Activated naive CD4-positive, alpha-beta T cell treated with anti-CD3 and anti-CD28 coated beads for 36 hours (primary cell): ENCODE data around the gene KISS1R. TPM values are rescaled to one million over a fixed set of nuclear protein-coding genes. Genes with fewer than 3 reads are reported as not detected.
"Not testable (repeated sequence)": the region's sequence is repeated elsewhere in the genome, so short reads cannot be mapped to it uniquely, and the experiment has no call there.

ENCODE experiments used
- CTCF ChIA-PET: fragments of 350-600 bp; sonication (Branson Sonifier 250); formaldehyde crosslinking; loops from one replicate; lab custom pipeline; 2021; ENCODE audit warnings: antibody characterized with exemption; lab: Charles Lee
- DNase-seq: peaks from one replicate; pipeline ENCODE4 v3.0.0-alpha.2; 2020
- H3K27ac Mint-ChIP-seq: one replicate; pipeline ENCODE4 v1.8.0; 2021; ENCODE audit warnings: mild to moderate bottlenecking, mixed read lengths
- H3K27me3 Mint-ChIP-seq: one replicate; pipeline ENCODE4 v1.8.0; 2021; ENCODE audit warnings: low read depth, mixed read lengths
- H3K36me3 Mint-ChIP-seq: one replicate; pipeline ENCODE4 v1.8.0; 2021; ENCODE audit warnings: low read depth, mixed read lengths
- H3K4me1 Mint-ChIP-seq: one replicate; pipeline ENCODE4 v1.8.0; 2021; ENCODE audit warnings: low read depth, mixed read lengths
- H3K4me3 Mint-ChIP-seq: one replicate; pipeline ENCODE4 v1.8.0; 2021; ENCODE audit warnings: mild to moderate bottlenecking, moderate library complexity, mixed read lengths
- H3K9me3 Mint-ChIP-seq: one replicate; pipeline ENCODE4 v1.8.0; 2021; ENCODE audit warnings: mixed read lengths
- intact Hi-C: fragments of 100-400 bp; cut with micrococcal nuclease; formaldehyde crosslinking; loops from one replicate; pipeline ENCODE4 v1.15.1; 2023
- total RNA-seq, 2 experiments: library from RNA; stranded (reverse); gene quantifications; one replicate each; pipeline ENCODE4 v1.2.3, GENCODE V29; 2021

The KISS1R gene
- total RNA-seq, 2 experiments from 2014 or later: 5.3 to 6.6 TPM

DNA sequence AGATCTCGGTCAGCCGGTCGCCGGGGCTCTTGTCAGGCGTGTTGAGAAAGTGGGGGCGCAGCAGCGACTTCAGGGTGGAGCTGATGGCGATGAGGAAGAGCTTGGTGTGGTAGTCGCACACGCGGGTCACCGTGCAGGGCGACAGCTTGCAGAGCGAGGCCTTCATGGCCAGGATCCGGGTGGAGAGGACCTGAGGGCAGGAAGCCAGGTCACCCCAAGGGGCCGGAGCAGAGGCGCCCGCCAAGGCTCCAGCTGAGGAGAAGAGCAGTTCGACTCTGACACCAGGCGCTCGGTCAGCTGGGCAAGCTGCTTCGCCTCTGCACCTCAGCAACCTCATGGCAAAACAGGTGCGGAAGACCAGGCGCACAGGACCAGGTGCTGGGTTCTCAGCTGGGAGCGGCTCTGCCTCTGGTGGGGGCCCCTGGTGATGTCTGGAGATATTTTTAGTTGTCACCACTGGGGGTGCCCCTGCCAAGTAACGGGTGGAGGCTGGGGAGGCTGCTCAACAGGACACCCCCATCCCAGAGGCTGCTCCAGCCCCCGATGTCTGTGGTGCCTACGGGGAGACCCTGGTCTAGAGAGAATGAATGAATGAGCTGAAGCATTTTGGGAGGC, 41.8 kb upstream of the KISS1R start:
- H3K27ac Mint-ChIP-seq: no peak overlapping the region
- peaks cover 4% of the 10 kb centered on the region for H3K36me3 Mint-ChIP-seq
- no peak for DNase-seq
- intact Hi-C loops: no loop called here
- H3K9me3 Mint-ChIP-seq: no peaks in the 10 kb centered on the region
- no peaks in the 10 kb centered on the region for H3K27me3 Mint-ChIP-seq
- peaks cover 8% of the 10 kb centered on the region for H3K4me1 Mint-ChIP-seq
- CTCF ChIA-PET: interaction anchor here (0.5 kb wide), 1 partner anchor 249 kb away, joined by 5 read pairs; no protein-coding TSS in a partner anchor
- H3K4me3 Mint-ChIP-seq: no peak overlapping the region

DNA sequence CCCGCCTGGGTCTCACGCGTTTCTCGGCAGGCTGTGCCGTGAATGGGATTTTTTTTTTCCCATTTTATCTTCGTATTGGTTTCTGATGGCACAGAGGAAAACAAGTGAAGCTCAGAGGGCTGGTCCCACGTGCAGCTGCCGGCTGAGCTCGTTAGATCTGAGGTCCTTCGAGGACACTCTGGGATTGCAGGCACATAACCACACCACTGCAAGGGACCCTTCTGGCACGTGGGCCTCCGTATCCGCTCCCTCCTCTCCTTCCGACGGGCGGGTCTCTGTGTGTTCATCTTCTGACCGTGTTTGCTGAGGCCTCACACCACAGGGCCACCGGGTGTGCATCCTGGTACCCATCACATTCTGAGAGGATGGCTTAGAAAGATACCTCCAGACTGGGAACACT, 41.0 kb upstream of the KISS1R start:
- intact Hi-C loops: no loop called here
- CTCF ChIA-PET: no interaction called here
- H3K27me3 Mint-ChIP-seq: no peaks in the 10 kb centered on the region
- H3K4me3 Mint-ChIP-seq: no peak overlapping the region
- H3K36me3 Mint-ChIP-seq: peaks cover 3% of the 10 kb centered on the region
- H3K27ac Mint-ChIP-seq: no peak overlapping the region
- DNase-seq: no peak
- no peaks in the 10 kb centered on the region for H3K9me3 Mint-ChIP-seq
- H3K4me1 Mint-ChIP-seq: peaks cover 8% of the 10 kb centered on the region

GRCh38 chr19:876780-877314, 40.3 kb upstream of the KISS1R start:
- Mint-ChIP-seq H3K27me3 (no peaks in the 10 kb centered on the region), H3K9me3 (no peaks in the 10 kb centered on the region), H3K27ac (no peak overlapping the region), H3K36me3 (peaks cover 4% of the 10 kb centered on the region), H3K4me1 (peaks cover 8% of the 10 kb centered on the region), H3K4me3 (no peak overlapping the region)
- CTCF ChIA-PET: no interaction called here
- DNase-seq: no peak
- intact Hi-C loops: no loop called here

DNA sequence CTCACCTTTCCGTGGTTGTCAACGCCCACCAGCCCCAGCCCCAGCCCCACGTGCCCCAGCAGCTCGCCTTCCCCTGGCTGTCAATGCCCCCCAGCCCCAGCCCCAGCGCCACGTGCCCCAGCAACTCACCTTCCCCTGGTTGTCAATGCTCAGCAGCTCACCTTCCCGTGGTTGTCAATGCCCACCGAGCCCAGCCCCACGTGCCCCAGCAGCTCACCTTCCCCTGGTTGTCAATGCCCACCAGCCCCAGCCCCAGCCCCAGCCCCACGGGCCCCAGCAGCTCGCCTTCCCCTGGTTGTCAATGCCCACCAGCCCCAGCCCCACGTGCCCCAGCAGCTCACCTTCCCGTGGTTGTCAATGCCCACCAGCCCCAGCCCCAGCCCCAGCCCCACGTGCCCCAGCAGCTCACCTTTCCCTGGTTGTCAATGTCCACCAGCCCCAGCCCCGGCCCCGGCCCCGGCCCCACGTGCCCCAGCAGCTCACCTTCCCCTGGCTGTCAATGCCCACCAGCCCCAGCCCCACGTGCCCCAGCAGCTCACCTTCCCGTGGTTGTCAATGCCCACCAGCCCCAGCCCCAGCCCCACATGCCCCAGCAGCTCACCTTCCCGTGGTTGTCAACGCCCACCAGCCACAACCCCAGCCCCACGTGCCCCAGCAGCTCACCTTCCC, 39.0 kb upstream of the KISS1R start:
- H3K4me3 Mint-ChIP-seq, H3K4me1 Mint-ChIP-seq, H3K27ac Mint-ChIP-seq, H3K9me3 Mint-ChIP-seq, DNase-seq, intact Hi-C loops, H3K27me3 Mint-ChIP-seq, CTCF ChIA-PET, H3K36me3 Mint-ChIP-seq: not testable (repeated sequence)

DNA sequence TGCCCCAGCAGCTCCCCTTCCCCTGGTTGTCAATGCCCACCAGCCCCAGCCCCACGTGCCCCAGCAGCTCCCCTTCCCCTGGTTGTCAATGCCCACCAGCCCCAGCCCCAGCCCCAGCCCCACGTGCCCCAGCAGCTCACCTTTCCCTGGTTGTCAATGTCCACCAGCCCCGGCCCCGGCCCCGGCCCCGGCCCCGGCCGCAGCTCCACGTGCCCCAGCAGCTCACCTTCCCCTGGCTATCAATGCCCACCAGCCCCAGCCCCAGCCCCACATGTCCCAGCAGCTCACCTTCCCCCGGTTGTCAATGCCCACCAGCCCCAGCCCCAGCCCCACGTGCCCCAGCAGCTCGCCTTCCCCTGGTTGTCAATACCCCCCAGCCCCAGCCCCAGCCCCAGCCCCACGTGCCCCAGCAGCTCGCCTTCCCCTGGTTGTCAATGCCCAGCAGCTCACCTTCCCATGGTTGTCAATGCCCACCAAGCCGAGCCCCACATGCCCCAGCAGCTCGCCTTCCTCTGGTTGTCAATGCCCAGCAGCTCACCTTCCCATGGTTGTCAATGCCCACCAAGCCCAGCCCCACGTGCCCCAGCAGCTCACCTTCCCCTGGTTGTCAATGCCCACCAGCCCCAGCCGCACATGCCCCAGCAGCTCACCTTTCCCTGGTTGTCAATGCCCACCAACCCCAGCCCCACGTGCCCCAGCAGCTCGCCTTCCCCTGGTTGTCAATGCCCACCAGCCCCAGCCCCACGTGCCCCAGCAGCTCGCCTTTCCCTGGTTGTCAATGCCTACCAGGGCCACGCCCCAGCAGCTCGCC, 38.2 kb upstream of the KISS1R start:
- intact Hi-C loops, H3K9me3 Mint-ChIP-seq, H3K4me3 Mint-ChIP-seq, H3K27ac Mint-ChIP-seq, DNase-seq, H3K27me3 Mint-ChIP-seq, H3K4me1 Mint-ChIP-seq: not testable (repeated sequence)
- H3K36me3 Mint-ChIP-seq: peaks cover 10% of the 10 kb centered on the region
- CTCF ChIA-PET: interaction anchor here (1.2 kb wide), 1 partner anchor 109 kb away, joined by 3 read pairs; no protein-coding TSS in a partner anchor

GRCh38 chr19:879711-880438, 37.3 kb upstream of the KISS1R start:
- no peaks in the 10 kb centered on the region for H3K4me1 Mint-ChIP-seq
- DNase-seq: no peak
- no peaks in the 10 kb centered on the region for H3K27me3 Mint-ChIP-seq
- CTCF ChIA-PET: interaction anchor here (1.2 kb wide), 1 partner anchor 109 kb away, joined by 3 read pairs; no protein-coding TSS in a partner anchor
- H3K9me3 Mint-ChIP-seq: no peaks in the 10 kb centered on the region
- H3K4me3 Mint-ChIP-seq: no peak overlapping the region
- peaks cover 11% of the 10 kb centered on the region for H3K36me3 Mint-ChIP-seq
- intact Hi-C loops: no loop called here
- no peak overlapping the region for H3K27ac Mint-ChIP-seq

- Mint-ChIP-seq H3K27ac (no peak overlapping the region), H3K4me1 (no peaks in the 10 kb centered on the region), H3K36me3 (peaks cover 12% of the 10 kb centered on the region), H3K27me3 (no peaks in the 10 kb centered on the region), H3K9me3 (no peaks in the 10 kb centered on the region), H3K4me3 (no peak overlapping the region)
- intact Hi-C loops: no loop called here
- CTCF ChIA-PET: interaction anchor here (0.6 kb wide), 1 partner anchor 355 kb away, joined by 3 read pairs; no protein-coding TSS in a partner anchor
- DNase-seq: no peak
Measured at GRCh38 chr19:881385-882071, 35.6 kb upstream of the KISS1R start.

DNA sequence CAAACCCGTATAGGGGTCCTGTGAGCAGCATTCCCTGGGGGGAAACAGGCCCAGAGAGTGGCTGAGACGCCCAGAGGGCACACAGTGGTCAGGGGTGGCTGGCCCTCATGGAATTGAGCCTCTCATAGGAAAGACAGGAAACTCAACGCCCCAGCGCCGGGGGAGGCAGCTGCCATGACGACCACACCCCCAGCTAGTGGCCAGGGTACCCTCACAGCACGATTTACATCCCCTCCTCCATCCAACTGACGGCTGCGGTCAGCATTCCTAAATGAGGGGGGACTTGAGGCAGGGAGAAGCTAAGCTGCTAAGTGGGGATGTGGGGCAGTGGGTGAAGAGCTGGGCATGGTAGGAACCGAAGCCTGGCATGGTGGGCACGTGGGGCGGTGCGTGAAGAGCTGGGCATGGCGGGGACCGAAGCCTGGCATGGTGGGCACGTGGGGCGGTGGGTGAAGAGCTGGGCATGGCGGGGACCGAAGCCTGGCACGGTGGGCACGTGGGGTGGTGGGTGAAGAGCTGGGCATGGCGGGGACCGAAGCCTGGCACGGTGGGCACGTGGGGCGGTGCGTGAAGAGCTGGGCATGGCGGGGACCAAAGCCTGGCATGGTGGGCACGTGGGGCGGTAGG, 34.1 kb upstream of the KISS1R start:
- Mint-ChIP-seq H3K4me3 (no peak overlapping the region), H3K27me3 (no peaks in the 10 kb centered on the region), H3K9me3 (no peaks in the 10 kb centered on the region), H3K27ac (no peak overlapping the region), H3K4me1 (no peaks in the 10 kb centered on the region), H3K36me3 (peaks cover 12% of the 10 kb centered on the region)
- CTCF ChIA-PET: no interaction called here
- intact Hi-C loops: no loop called here
- no peak for DNase-seq

- Mint-ChIP-seq H3K4me1 (no peaks in the 10 kb centered on the region), H3K9me3 (no peaks in the 10 kb centered on the region), H3K27me3 (no peaks in the 10 kb centered on the region), H3K36me3 (peaks cover 12% of the 10 kb centered on the region), H3K27ac (no peak overlapping the region), H3K4me3 (no peak overlapping the region)
- CTCF ChIA-PET: no interaction called here
- no peak for DNase-seq
- intact Hi-C loops: no loop called here
Measured at GRCh38 chr19:883661-884211, 33.4 kb upstream of the KISS1R start.

GRCh38 chr19:884420-885211, 32.5 kb upstream of the KISS1R start:
- no peak for DNase-seq
- no peak overlapping the region for H3K27ac Mint-ChIP-seq
- CTCF ChIA-PET: no interaction called here
- intact Hi-C loops: no loop called here
- H3K36me3 Mint-ChIP-seq: peaks cover 14% of the 10 kb centered on the region
- H3K9me3 Mint-ChIP-seq: no peaks in the 10 kb centered on the region
- no peak overlapping the region for H3K4me3 Mint-ChIP-seq
- no peaks in the 10 kb centered on the region for H3K27me3 Mint-ChIP-seq
- H3K4me1 Mint-ChIP-seq: no peaks in the 10 kb centered on the region
